GM12878 (cell line): ENCODE data around the gene TXLNG. TPM values are rescaled to one million over a fixed set of nuclear protein-coding genes. Genes with fewer than 3 reads are reported as not detected.
A peak's percentile ranks its signal among the peaks of the same experiment; 100 is the strongest.

Source experiments
- ATAC-seq: fragments of 200-7000 bp; cut with Tn5 transposase; 3 replicates; pipeline ENCODE4 v1.9.1; 2020; ENCODE audit warnings: mild to moderate bottlenecking, moderate library complexity
- BruUV-seq: library from RNA; stranded (reverse); fragments of 400-500 nt; replicated peaks from 2 replicates; lab custom pipeline; 2021; lab: Mats Ljungman, UMichigan
- CTCF ChIA-PET: fragments of 300-600 bp; sonication (Branson Sonifier 250); formaldehyde crosslinking; extraction: SDS; loops from one replicate; lab custom pipeline; 2021; ENCODE audit warnings: inconsistent platforms; lab: Yijun Ruan, JAX
- POLR2A ChIA-PET: fragments of 350-600 bp; formaldehyde crosslinking; extraction: SDS; loops from one replicate; lab custom pipeline; 2021; ENCODE audit warnings: inconsistent platforms; lab: Charles Lee
- RAD21 ChIA-PET: fragments of 300-600 bp; sonication (Branson Sonifier 250); formaldehyde crosslinking; loops from one replicate; lab custom pipeline; 2023; ENCODE audit warnings: antibody characterized with exemption; ENCODE audit not compliant: unreplicated experiment; lab: Charles Lee
- SMC1A ChIA-PET: fragments of 300-600 bp; sonication (Branson Sonifier 250); formaldehyde crosslinking; loops from one replicate; lab custom pipeline; 2023; ENCODE audit not compliant: unreplicated experiment, uncharacterized antibody; lab: Charles Lee
- DNase-seq: peaks from one replicate; pipeline ENCODE4 v3.0.0-alpha.2; 2011; ENCODE audit warnings: low read depth, low spot score
- FAIRE-seq: peaks from 3 replicates; lab custom pipeline; 2011; peaks lifted over from hg19 to GRCh38; lab: Jason Lieb, UNC
- H2AFZ ChIP-seq: 2 replicates; pipeline ENCODE4 v1.6.0; 2011; ENCODE audit warnings: low read depth, low read length, control low read depth; ENCODE audit not compliant: control insufficient read depth
- H3K27ac ChIP-seq: 2 replicates; pipeline ENCODE4 v1.5.1; 2011; ENCODE audit warnings: control low read depth; ENCODE audit not compliant: control insufficient read depth, insufficient read depth
- H3K27me3 ChIP-seq, 2 experiments: replicated peaks in 1 of 2; 2 replicates each; pipeline versions ENCODE4 v1.6.0 to v1.6.1; 2011; ENCODE audit warnings: low read length in 1 of 2; ENCODE audit not compliant: control insufficient read depth in 2 of 2, insufficient read depth in 2 of 2
- H3K36me3 ChIP-seq, 2 experiments: 2 replicates each; pipeline ENCODE4 v1.5.1; 2011; ENCODE audit warnings: low read length in 1 of 2; ENCODE audit not compliant: control insufficient read depth in 2 of 2, insufficient read depth in 2 of 2
- H3K4me1 ChIP-seq: 2 replicates; pipeline ENCODE4 v1.6.1; 2011; ENCODE audit warnings: mild to moderate bottlenecking, low read length, moderate library complexity, mixed read lengths; ENCODE audit not compliant: control insufficient read depth, insufficient read depth
- H3K4me2 ChIP-seq: 2 replicates; pipeline ENCODE4 v1.6.0; 2011; ENCODE audit warnings: control low read depth; ENCODE audit not compliant: control insufficient read depth, insufficient read depth
- H3K4me3 ChIP-seq: fragments of 200-600 bp; sonication (generic); 2 replicates; pipeline ENCODE4 v1.5.1; 2016
- H3K79me2 ChIP-seq: 2 replicates; pipeline ENCODE4 v1.6.0; 2011; ENCODE audit warnings: low read length; ENCODE audit not compliant: control insufficient read depth, insufficient read depth
- H3K9ac ChIP-seq: 2 replicates; pipeline ENCODE4 v1.8.0; 2011; ENCODE audit warnings: low read length, control low read depth, mixed read lengths; ENCODE audit not compliant: control insufficient read depth, insufficient read depth
- H3K9me3 ChIP-seq: replicated peaks from 3 replicates; pipeline ENCODE4 v1.5.1; 2011; ENCODE audit warnings: mild to moderate bottlenecking, low read length; ENCODE audit not compliant: control insufficient read depth, insufficient read depth
- H4K20me1 ChIP-seq: 2 replicates; pipeline ENCODE4 v1.6.0; 2011; ENCODE audit not compliant: control insufficient read depth, insufficient read depth
- ATF7 ChIP-seq: fragments of 450-650 bp; IDR thresholded peaks from 2 replicates; pipeline ENCODE4 v1.6.1; 2016; ENCODE audit warnings: low read depth, mild to moderate bottlenecking
- BHLHE40 ChIP-seq, 2 experiments: fragments of 450-650 bp in 1 of 2; IDR thresholded peaks; 2 replicates each; pipeline ENCODE4 v1.6.1; 2011 to 2017; ENCODE audit warnings: low read depth in 2 of 2, borderline replicate concordance in 1 of 2, improper control_type of control experiment in 1 of 2, low read length in 1 of 2, mild to moderate bottlenecking in 1 of 2
- CREB1 ChIP-seq: IDR thresholded peaks from 2 replicates; pipeline ENCODE4 v1.6.1; 2012; ENCODE audit warnings: low read depth, mild to moderate bottlenecking, inconsistent platforms
- CREM ChIP-seq: IDR thresholded peaks from 2 replicates; pipeline ENCODE4 v1.6.1; 2014; ENCODE audit warnings: antibody characterized with exemption, low read depth
- CTCF ChIP-seq, 3 experiments: IDR thresholded peaks in 2 of 3; conservative IDR thresholded peaks in 1 of 3; 2 replicates each; pipeline ENCODE4 v1.5.1; 2011; ENCODE audit warnings: low read depth in 3 of 3, low read length in 3 of 3, mild to moderate bottlenecking in 3 of 3, control low read depth in 2 of 3, moderate library complexity in 2 of 3, inconsistent platforms in 1 of 3, mixed read lengths in 1 of 3; ENCODE audit not compliant: control insufficient read depth in 2 of 3, insufficient read depth in 1 of 3; ENCODE audit errors: extremely low read depth in 1 of 3
- IKZF1 ChIP-seq: fragments of 450-650 bp; conservative IDR thresholded peaks from 2 replicates; pipeline ENCODE4 v1.6.1; 2017; ENCODE audit warnings: antibody characterized with exemption, mild to moderate bottlenecking
- JUND ChIP-seq: IDR thresholded peaks from 2 replicates; pipeline ENCODE4 v1.6.1; 2012; ENCODE audit warnings: low read depth, mild to moderate bottlenecking, low read length, improper control_type of control experiment, moderate library complexity
- LARP7 ChIP-seq: fragments of 450-650 bp; IDR thresholded peaks from 2 replicates; pipeline ENCODE4 v1.6.1; 2017; ENCODE audit warnings: mild to moderate bottlenecking
- MXI1 ChIP-seq: fragments of 150-350 bp; IDR thresholded peaks from 2 replicates; pipeline ENCODE4 v1.6.1; 2011; ENCODE audit warnings: low read depth, mild to moderate bottlenecking, inconsistent platforms, low read length, improper control_type of control experiment
- RAD21 ChIP-seq: IDR thresholded peaks from 2 replicates; pipeline ENCODE4 v1.6.1; 2011; ENCODE audit warnings: mild to moderate bottlenecking, low read depth, low read length, moderate library complexity; ENCODE audit not compliant: insufficient read depth
- RUNX3 ChIP-seq: IDR thresholded peaks from 2 replicates; pipeline ENCODE4 v1.6.1; 2012; ENCODE audit warnings: low read length, inconsistent platforms
- SMC3 ChIP-seq: IDR thresholded peaks from 2 replicates; pipeline ENCODE4 v1.6.1; 2011; ENCODE audit warnings: low read length, improper control_type of control experiment, borderline replicate concordance
- WGBS: methylation state at CpG from one replicate; pipeline ENCODE4 v1.1.6; 2016; ENCODE audit warnings: low lambda C conversion rate; ENCODE audit not compliant: insufficient replicate concordance, insufficient coverage; ENCODE audit errors: missing lambda C conversion rate; 5-methylcytosine and 5-hydroxymethylcytosine counted together
- in situ Hi-C: fragments of 300-500 bp; cut with MboI; formaldehyde crosslinking; loops from 9 replicates; pipeline ENCODE4 v1.14.3; 2018; ENCODE audit warnings: mixed read lengths
- intact Hi-C: fragments of 100-400 bp; cut with micrococcal nuclease; formaldehyde crosslinking; loops from one replicate; pipeline ENCODE4 v1.14.2; 2022; ENCODE audit not compliant: unreplicated experiment
- polyA plus RNA-seq, 11 experiments: library from polyadenylated mRNA; depleted of rRNA in 4 of 11; unstranded in 6 of 11; stranded (reverse) in 5 of 11; fragments of >200 nt; fragmentation: Nextera tagmentation in 4 of 11; fragmentation: Illumina TruSeq in 1 of 11; extraction: Ambion mirVana in 4 of 11; extraction: Trizol in 1 of 11; gene quantifications; 1 replicate in 1 of 11; 2 replicates in 10 of 11; pipeline versions ENCODE4 v1.2.1 to v1.2.3, GENCODE V29; 2011 to 2016; ENCODE audit warnings: inconsistent platforms in 2 of 11, missing spikeins in 2 of 11, low read depth in 1 of 11
- total RNA-seq, 4 experiments: library from RNA; depleted of rRNA in 3 of 4; stranded (reverse); fragments of >200 nt in 3 of 4; fragmentation: Illumina TruSeq in 1 of 4; extraction: Trizol in 1 of 4; gene quantifications; 2 replicates each; pipeline versions ENCODE4 v1.2.1 to v1.2.3, GENCODE V29; 2013 to 2021
- TF ChIP-seq, protein P1 (sequence below): fragments of 450-650 bp; IDR thresholded peaks from 2 replicates; pipeline ENCODE4 v1.6.1; 2018; ENCODE audit warnings: borderline replicate concordance, mild to moderate bottlenecking; ENCODE audit not compliant: partially characterized antibody
- TF ChIP-seq, protein P2 (sequence below): fragments of 450-650 bp; IDR thresholded peaks from 2 replicates; pipeline ENCODE4 v1.6.1; 2017; ENCODE audit warnings: low read depth, mild to moderate bottlenecking, moderate library complexity

TXLNG gene
- total and polyA plus RNA-seq, 10 of the 15 experiments (the other 5 are each of a cell fraction or from before 2014, with no cell fraction given): 9.9 to 40.7 (median 19.5) TPM

DNA sequence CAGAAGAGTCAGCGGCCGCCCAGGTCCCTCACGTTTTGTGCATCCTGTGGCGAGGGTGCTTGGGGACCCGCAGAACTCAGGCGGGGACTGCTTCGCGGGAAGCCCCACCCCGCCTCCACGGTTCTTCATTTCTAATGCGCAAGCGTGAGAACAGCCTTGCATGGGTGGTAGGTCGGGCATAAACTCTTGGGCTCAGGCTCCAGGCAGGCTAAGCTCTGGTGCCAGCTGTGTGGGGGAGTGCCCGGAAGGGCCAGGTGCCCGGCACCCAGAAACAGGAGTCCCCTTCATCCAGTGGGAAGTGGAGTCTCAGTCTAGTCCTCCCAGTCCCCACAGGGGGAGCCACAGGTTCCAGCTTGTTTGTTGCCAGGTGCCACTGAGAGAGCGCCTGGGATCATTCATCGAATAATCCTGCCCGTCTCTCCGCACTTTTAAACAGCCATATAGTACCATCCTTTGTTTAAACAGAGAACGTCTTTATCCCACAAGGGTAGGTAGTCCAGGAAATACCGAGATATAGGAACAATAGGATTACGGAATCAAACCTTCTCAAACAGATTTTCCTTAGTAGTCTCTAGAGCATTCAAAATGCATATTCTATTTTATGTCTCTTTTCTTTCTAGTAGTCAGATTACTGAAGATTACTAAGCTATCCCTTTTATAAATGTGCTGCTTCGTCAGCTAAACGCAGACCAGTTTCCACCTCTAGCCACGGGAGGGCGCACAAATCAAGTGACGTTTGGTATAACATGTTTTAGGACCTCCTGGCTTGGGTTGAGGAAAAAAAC is 96.6 kb downstream of the TXLNG start:
- Histone ChIP-seq H3K9ac (peak overlapping the region; percentile 46), H3K4me2 (peak overlapping the region; percentile 52), H2AFZ (peak overlapping the region; percentile 76), H3K4me1 (no peaks in the 10 kb centered on the region), H3K27ac (peak overlapping the region; percentile 46; the same call in 1 of the 2 replicates), H3K9me3 (no peaks in the 10 kb centered on the region), H3K27me3 (peaks cover 0 to 4% of the 10 kb centered on the region in 2 experiments; a peak in 1 of 4 replicates), H3K36me3 (no peaks in the 10 kb centered on the region), H3K79me2 (no peaks in the 10 kb centered on the region), H4K20me1 (no peaks in the 10 kb centered on the region), H3K4me3 (peak overlapping the region; percentile 40)
- TF ChIP-seq CTCF (IDR thresholded peaks at IDR 0.05 in 2 of 3, conservative IDR thresholded peaks at IDR 0.05 in 1 of 3; ENCODE audit: control insufficient read depth in 2 of 3, extremely low read depth in 1 of 3, insufficient read depth in 1 of 3, low read depth in 3 of 3, low read length in 3 of 3) (peak; percentile 70 to 75 (median 74)), LARP7 (0 out of 2 replicates have a peak, but pooled peaks have one; percentile 35), CREB1 (peak; percentile 47; the same call in 1 of the 2 replicates), BHLHE40 (IDR thresholded peaks at IDR 0.05; ENCODE audit: borderline replicate concordance in 1 of 2, low read depth in 2 of 2, low read length in 1 of 2) (peak in 1 of 2 experiments; percentile 78; a peak in 2 of 4 replicates), SMC3 (peak; percentile 66; the same call in 1 of the 2 replicates), IKZF1 (peak; percentile 49; the same call in 1 of the 2 replicates), JUND (no peak), RUNX3 (0 out of 2 replicates have a peak, but pooled peaks have one; percentile 12), CREM (peak; percentile 62), RAD21 (peak; percentile 77), MXI1 (no peak), ATF7 (0 out of 2 replicates have a peak, but pooled peaks have one; percentile 16)
- TF ChIP-seq, protein P1, sequence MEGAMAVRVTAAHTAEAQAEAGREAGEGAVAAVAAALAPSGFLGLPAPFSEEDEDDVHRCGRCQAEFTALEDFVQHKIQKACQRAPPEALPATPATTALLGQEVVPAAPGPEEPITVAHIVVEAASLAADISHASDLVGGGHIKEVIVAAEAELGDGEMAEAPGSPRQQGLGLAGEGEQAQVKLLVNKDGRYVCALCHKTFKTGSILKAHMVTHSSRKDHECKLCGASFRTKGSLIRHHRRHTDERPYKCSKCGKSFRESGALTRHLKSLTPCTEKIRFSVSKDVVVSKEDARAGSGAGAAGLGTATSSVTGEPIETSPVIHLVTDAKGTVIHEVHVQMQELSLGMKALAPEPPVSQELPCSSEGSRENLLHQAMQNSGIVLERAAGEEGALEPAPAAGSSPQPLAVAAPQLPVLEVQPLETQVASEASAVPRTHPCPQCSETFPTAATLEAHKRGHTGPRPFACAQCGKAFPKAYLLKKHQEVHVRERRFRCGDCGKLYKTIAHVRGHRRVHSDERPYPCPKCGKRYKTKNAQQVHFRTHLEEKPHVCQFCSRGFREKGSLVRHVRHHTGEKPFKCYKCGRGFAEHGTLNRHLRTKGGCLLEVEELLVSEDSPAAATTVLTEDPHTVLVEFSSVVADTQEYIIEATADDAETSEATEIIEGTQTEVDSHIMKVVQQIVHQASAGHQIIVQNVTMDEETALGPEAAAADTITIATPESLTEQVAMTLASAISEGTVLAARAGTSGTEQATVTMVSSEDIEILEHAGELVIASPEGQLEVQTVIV: no peak
- TF ChIP-seq, protein P2, sequence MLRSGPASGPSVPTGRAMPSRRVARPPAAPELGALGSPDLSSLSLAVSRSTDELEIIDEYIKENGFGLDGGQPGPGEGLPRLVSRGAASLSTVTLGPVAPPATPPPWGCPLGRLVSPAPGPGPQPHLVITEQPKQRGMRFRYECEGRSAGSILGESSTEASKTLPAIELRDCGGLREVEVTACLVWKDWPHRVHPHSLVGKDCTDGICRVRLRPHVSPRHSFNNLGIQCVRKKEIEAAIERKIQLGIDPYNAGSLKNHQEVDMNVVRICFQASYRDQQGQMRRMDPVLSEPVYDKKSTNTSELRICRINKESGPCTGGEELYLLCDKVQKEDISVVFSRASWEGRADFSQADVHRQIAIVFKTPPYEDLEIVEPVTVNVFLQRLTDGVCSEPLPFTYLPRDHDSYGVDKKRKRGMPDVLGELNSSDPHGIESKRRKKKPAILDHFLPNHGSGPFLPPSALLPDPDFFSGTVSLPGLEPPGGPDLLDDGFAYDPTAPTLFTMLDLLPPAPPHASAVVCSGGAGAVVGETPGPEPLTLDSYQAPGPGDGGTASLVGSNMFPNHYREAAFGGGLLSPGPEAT: 0 out of 2 replicates have a peak, but pooled peaks have one; percentile 40
- FAIRE-seq (peak; percentile 81), ATAC-seq (peak; percentile 90), DNase-seq (peak; percentile 37)
- intact Hi-C loops (loop anchor here (1.0 kb wide), 1 partner anchor 163 kb away; no protein-coding TSS in a partner anchor), in situ Hi-C loops (no loop called here)
- POLR2A ChIA-PET: interaction anchor here (0.6 to 3.4 kb wide), 6 partner anchors 10 to 176 kb away, joined by 3 to 14 read pairs (median 5); partner anchors contain the start of gene RBBP7
- CTCF ChIA-PET: interaction anchor here (0.5 to 8.8 kb wide), 48 partner anchors 9 to 808 kb away, joined by 3 to 205 read pairs (median 4); partner anchors contain the start of gene RBBP7
- RAD21 ChIA-PET: interaction anchor here (0.6 to 3.6 kb wide), 29 partner anchors 9 to 206 kb away, joined by 3 to 75 read pairs (median 4); partner anchors contain the start of gene REPS2
- SMC1A ChIA-PET: interaction anchor here (0.6 to 8.9 kb wide), 36 partner anchors 9 to 1912 kb away, joined by 3 to 109 read pairs (median 5); partner anchors contain the start of gene SYAP1
- 16% methylated on average over 27 of the region's 27 CpGs for WGBS
- BruUV-seq: no TSS peak
